ENCODE results near the gene AIFM2. TPM values are rescaled to one million over a fixed set of nuclear protein-coding genes. Genes with fewer than 3 reads are reported as not detected.

Gene AIFM2
- total RNA-seq, 3 donors from 2014 or later, result 14.3 to 42.1 (median 33.1) TPM

- intact Hi-C loops (cut with DNase I; ENCODE audit: low total_unique reads), result no loop called here
- TF ChIP-seq POLR2A (IDR thresholded peaks at IDR 0.05) (no peak), CTCF (IDR thresholded peaks at IDR 0.05) (no peak), POLR2AphosphoS5 (IDR thresholded peaks at IDR 0.05) (no peak)
- H3K36me3 ChIP-seq, result no peaks in the 10 kb centered on the region
Measured at GRCh38 chr10:70158113-70158512, 25.5 kb upstream of the AIFM2 start.

GRCh38 chr10:70155255-70155838, 22.7 kb upstream of the AIFM2 start:
- no peaks in the 10 kb centered on the region for H3K36me3 ChIP-seq
- no peaks in the 10 kb centered on the region for H3K27me3 ChIP-seq
- intact Hi-C loops (cut with DNase I; ENCODE audit: low total_unique reads), result no loop called here
- H3K9me3 ChIP-seq, result no peaks in the 10 kb centered on the region
- H3K27ac ChIP-seq, result no peak overlapping the region
- DNase-seq (ENCODE audit: low spot score in 2 of 2), result no peak
- H3K4me3 ChIP-seq, result no peak overlapping the region
- no peak for TF ChIP-seq POLR2A (IDR thresholded peaks at IDR 0.05)
- TF ChIP-seq POLR2AphosphoS5 (IDR thresholded peaks at IDR 0.05), result no peak
- TF ChIP-seq CTCF (IDR thresholded peaks at IDR 0.05), result no peak
- no peaks in the 10 kb centered on the region for H3K4me1 ChIP-seq

More at GRCh38 chr10:70158113-70158512, 25.5 kb upstream of the AIFM2 start:
- H3K4me3 ChIP-seq, result no peak overlapping the region
- H3K4me1 ChIP-seq, result peaks cover 0 to 3% of the 10 kb centered on the region in 2 donors
- H3K9me3 ChIP-seq, result no peaks in the 10 kb centered on the region
- no peak for DNase-seq (ENCODE audit: low spot score in 2 of 2)
- H3K27ac ChIP-seq, result no peak overlapping the region
- no peaks in the 10 kb centered on the region for H3K27me3 ChIP-seq

- TF ChIP-seq CTCF (IDR thresholded peaks at IDR 0.05) (no peak), POLR2AphosphoS5 (IDR thresholded peaks at IDR 0.05) (no peak), POLR2A (IDR thresholded peaks at IDR 0.05) (no peak)
- DNase-seq (ENCODE audit: low spot score in 2 of 2), result no peak
- no peaks in the 10 kb centered on the region for H3K9me3 ChIP-seq
- no peaks in the 10 kb centered on the region for H3K27me3 ChIP-seq
- H3K4me3 ChIP-seq, result no peak overlapping the region
- no peaks in the 10 kb centered on the region for H3K36me3 ChIP-seq
- H3K27ac ChIP-seq, result no peak overlapping the region
- H3K4me1 ChIP-seq, result peaks cover 0 to 5% of the 10 kb centered on the region in 2 donors
- intact Hi-C loops (cut with DNase I; ENCODE audit: low total_unique reads), result no loop called here
Measured at GRCh38 chr10:70148516-70148915, 15.9 kb upstream of the AIFM2 start.

- H3K4me3 ChIP-seq, result peak overlapping the region in 1 of 3 donors; percentile 75
- H3K27me3 ChIP-seq, result no peaks in the 10 kb centered on the region
- no peaks in the 10 kb centered on the region for H3K9me3 ChIP-seq
- H3K4me1 ChIP-seq, result peaks cover 0 to 5% of the 10 kb centered on the region in 2 donors
- intact Hi-C loops (cut with DNase I; ENCODE audit: low total_unique reads), result no loop called here
- peak overlapping the region; percentile 85 to 94 for H3K27ac ChIP-seq
- no peak for DNase-seq (ENCODE audit: low spot score in 2 of 2)
- no peak for TF ChIP-seq POLR2AphosphoS5 (IDR thresholded peaks at IDR 0.05)
- TF ChIP-seq CTCF (IDR thresholded peaks at IDR 0.05), result no peak
- no peak for TF ChIP-seq POLR2A (IDR thresholded peaks at IDR 0.05)
- H3K36me3 ChIP-seq, result no peaks in the 10 kb centered on the region
Measured at GRCh38 chr10:70147259-70147625, 14.6 kb upstream of the AIFM2 start.

- intact Hi-C loops (cut with DNase I; ENCODE audit: low total_unique reads), result no loop called here
- no peaks in the 10 kb centered on the region for H3K27me3 ChIP-seq
- peaks cover 0 to 5% of the 10 kb centered on the region in 2 donors for H3K4me1 ChIP-seq
- no peaks in the 10 kb centered on the region for H3K36me3 ChIP-seq
- TF ChIP-seq CTCF (IDR thresholded peaks at IDR 0.05), result peak; percentile 46 to 78 (median 51)
- peak; percentile 60 to 91 (median 88) for TF ChIP-seq POLR2AphosphoS5 (IDR thresholded peaks at IDR 0.05)
- TF ChIP-seq POLR2A (IDR thresholded peaks at IDR 0.05), result peak; percentile 58
- peak within 1 kb of the TSS; percentile 70 to 96 (median 75) for H3K4me3 ChIP-seq
- no peaks in the 10 kb centered on the region for H3K9me3 ChIP-seq
- peak; percentile 97 to 98 for DNase-seq (ENCODE audit: low spot score in 2 of 2)
- peak within 1 kb of the TSS; percentile 85 to 94 for H3K27ac ChIP-seq
Measured at GRCh38 chr10:70146489-70147258, 14.0 kb upstream of the AIFM2 start, which contains the start of gene TYSND1. Gene TYSND1 (minus strand): TSS chr10:70146700. CDS start chr10:70146586, 114 bp downstream.
